Activated CD8-positive, alpha-beta memory T cell treated with anti-CD3 and anti-CD28 coated beads, Interleukin-2, amount 50 U/mL, for 24 hours (primary cell): ENCODE measurements around the gene LIME1.

Experiments
- DNase-seq: peaks from one replicate; pipeline ENCODE4 v3.0.0-alpha.2; 2020; ENCODE audit errors: extremely low read depth

Gene LIME1

GRCh38 chr20:63739130-63740069 lies 2.9 kb downstream of the LIME1 start, which contains the start of gene SLC2A4RG:
Gene SLC2A4RG (plus strand): TSS chr20:63739776. CDS start chr20:63739913, 137 bp downstream.
- DNase-seq: no peak

DNA sequence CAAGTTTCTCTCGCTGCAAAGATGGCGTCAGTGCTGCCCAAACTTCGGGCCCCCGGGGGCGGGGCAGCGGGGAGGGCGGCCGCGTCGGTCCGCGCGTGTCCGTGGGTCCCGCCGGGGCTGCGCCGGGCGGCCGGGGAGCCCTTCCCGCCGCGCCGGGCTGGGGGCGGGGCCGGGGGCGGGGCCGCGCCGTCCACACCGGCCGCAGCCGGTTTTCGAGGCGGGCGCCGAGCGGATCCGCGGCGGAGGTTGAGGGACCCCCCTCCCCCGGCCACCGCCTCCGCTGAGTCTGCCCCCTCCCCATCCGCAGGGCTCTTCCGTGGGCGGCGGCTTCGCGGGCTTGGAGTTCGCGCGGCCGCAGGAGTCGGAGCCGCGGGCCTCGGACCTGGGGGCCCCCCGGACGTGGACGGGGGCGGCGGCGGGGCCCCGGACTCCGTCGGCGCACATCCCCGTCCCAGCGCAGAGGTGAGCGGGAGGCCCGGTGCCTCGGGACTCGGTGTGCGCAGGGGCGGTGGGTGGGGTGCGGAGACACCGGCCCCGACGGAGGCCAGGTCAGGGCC lies 3.7 kb downstream of the LIME1 start:
- DNase-seq: no peak

DNA sequence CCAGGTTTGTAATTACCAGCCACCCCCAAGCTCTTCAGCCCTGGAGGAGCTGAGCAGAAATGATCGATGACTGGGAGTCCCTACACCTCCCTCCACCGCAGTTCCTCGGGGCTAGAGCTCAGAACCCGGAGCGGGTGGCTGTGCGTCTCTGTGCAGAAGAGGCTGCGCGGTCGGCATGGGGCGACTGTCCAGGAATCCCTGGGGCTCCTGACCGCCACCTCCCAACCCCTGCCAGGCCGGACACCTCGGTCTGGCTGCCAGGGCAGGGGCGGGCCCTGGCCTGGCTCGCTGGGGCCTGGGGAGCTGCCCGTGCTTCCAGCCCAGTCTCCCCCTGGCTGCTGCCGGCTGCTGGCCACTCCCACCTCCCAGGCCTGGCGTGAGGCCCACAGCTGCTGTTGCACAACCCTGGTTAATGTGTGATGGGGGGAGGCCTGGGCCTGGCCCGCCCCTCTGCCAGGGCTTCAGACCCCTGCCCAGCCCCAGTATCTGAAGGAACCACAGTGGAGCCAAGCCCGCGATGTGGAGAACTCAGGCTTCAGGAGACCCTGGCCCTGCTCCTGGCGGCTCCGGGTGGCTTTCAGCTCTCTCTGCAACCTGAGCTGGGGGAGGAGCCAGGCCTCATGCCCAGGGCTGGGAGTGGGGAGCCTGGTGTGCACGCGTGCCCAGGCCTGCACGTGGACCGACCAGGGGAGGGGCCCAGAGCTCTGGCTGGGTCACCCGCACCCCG lies 4.3 kb downstream of the LIME1 start:
- no peak for DNase-seq

GRCh38 chr20:63741354-63741675 lies 4.9 kb downstream of the LIME1 start:
- no peak for DNase-seq

DNA sequence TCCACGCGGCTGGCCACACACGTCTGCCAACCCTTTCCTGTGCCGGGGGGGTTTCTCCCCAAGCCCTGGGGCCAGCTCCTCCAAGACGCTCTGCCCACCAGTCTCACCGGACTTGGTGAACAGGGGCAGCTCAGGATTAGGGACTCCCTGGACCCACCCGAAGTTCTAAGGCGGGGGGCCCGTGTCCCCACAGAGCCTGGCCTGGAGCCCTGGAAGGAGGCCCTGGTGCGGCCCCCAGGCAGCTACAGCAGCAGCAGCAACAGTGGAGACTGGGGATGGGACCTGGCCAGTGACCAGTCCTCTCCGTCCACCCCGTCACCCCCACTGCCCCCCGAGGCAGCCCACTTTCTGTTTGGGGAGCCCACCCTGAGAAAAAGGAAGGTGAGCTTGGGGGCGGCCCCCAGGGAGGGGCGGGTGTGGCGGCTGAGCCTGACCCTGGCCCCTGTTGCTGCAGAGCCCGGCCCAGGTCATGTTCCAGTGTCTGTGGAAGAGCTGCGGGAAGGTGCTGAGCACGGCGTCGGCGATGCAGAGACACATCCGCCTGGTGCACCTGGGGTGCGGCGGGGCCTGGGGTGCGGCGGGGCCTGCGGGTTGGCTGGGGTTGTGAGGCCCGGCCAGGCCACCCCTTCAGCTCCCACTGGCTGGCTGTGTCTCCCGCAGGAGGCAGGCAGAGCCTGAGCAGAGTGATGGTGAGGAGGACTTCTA lies 5.4 kb downstream of the LIME1 start:
- DNase-seq: no peak

DNA sequence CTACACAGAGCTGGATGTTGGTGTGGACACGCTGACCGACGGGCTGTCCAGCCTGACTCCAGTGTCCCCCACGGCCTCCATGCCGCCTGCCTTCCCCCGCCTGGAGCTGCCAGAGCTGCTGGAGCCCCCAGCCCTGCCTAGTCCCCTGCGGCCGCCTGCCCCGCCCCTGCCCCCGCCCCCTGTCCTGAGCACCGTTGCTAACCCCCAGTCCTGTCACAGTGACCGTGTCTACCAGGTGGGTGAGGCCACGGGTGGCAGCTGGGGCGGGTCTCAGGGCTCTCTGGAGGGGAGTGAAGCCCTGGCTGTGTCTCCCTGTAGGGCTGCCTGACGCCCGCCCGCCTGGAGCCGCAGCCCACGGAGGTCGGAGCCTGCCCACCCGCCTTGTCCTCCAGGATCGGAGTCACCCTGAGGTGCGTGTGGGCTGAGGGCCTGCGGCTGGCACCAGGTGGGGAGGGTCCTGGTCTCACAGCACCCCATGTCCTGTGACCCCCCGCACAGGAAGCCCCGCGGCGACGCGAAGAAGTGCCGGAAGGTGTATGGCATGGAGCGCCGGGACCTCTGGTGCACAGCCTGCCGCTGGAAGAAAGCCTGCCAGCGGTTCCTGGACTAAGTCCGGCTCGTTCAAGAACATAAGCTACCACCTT lies 6.0 kb downstream of the LIME1 start:
- DNase-seq: no peak

DNA sequence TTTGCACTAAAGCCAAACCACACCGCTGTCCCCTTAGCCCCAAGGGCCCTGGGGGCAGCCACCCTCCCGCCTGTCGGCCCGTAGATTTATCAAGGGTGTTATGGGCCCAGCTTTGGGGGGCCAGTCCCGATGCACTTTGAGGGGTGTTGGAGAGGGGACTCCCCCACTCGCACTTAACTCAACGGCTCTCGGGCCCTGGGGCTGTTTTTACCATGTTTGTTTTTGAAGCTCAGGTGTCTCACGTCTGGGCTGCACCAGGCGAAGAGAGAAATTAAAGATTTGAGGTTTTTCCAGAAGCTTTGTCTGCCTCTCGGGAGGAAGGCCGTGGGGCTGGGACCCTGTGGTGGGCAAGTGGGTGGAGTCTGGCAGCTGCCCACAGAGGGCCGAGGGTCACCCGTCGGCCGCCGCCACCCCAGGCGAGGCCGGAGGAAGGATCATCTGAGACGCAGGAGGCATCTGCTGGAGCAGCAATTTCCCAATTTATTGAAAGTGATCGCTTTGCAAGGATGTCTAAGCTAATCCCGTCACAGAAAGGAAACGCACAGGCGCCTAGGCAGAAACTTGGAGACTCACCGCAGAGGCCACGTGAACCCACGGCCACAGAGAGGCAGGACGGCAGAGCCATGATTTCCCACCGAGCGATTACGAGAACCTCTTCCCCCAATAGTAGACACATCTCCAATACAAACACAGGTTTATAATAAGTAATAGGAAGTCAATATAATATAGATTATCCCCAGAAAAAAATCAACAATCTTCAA lies 6.9 kb downstream of the LIME1 start:
- DNase-seq: no peak

DNA sequence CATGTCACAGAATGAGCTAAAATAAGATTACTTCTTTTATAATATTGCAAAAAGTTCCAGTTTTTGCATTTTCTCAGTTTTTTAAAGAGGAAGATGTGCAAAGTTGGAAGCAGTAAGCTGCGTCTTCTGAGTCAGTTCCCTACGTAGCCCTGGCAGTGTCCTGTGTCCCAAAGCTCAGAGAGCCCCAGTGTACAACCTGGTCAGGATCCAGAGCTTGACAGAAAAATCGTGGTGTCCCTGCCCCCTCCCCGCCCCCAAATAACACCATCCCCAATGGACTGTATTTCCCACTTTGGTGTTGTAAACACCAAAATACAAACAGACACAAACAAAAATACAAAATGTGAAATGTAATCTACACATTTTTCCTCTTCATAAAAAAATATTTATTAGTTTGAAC lies 7.7 kb downstream of the LIME1 start:
- no peak for DNase-seq

DNA sequence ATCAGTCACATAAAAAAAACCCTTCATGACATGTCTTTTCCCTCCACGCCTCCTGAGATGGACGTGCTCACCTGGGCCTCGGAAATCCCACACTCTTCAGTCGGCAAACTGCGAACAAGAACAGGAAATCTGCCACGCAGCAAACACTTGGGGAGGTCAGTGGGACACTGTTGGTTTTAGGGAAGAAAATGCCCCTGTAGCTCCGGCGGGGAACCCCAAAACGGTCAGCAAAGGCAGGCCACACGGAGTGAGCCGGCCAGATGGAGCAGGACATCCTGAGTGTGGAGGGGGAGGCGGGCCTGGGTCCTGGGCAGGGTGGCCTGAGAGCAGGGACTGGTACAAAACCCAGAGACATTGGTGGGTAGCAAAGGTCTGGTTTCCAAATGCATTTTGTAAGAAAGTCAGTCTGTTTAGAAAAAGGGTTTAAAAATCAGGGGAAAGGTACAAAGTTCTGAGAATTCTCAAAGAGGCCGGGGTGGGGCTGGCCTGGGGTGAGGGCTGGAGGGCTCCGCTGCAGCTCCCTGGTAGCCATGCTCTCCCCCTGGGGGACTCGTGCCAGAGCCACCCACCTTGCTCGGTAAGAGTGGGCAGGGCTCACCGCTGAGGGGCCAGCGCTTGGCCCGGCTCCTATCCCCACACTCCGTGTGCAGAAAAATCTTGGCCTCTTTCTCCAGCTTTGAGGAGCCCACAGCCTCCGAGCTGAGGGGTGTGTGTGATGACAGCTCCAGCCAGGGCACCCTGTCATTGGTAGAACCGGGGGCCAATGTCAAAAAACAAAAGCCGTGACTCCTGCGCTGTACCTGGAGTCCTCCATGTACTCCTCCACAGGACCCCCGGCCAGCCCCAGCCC lies 8.3 kb downstream of the LIME1 start:
- DNase-seq: no peak

DNA sequence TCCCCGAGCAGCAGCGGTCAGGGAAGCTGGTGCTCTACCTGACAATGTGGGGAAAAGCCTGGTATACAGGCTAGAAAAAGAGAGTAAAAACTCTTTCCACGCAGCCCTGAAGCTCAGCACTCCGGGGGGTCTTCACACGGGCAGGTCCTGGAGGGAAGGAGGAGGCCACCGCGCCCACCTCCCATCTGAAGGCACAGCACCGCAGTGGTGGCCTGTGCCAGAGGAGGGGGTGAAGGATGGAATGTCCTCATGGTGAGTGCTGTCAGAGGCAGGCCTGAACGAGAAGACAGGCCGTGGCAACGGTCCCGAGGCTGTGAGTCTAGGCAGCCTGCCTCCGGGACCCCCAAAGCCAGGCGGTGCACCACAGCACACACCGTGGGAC lies 9.0 kb downstream of the LIME1 start:
- no peak for DNase-seq

DNA sequence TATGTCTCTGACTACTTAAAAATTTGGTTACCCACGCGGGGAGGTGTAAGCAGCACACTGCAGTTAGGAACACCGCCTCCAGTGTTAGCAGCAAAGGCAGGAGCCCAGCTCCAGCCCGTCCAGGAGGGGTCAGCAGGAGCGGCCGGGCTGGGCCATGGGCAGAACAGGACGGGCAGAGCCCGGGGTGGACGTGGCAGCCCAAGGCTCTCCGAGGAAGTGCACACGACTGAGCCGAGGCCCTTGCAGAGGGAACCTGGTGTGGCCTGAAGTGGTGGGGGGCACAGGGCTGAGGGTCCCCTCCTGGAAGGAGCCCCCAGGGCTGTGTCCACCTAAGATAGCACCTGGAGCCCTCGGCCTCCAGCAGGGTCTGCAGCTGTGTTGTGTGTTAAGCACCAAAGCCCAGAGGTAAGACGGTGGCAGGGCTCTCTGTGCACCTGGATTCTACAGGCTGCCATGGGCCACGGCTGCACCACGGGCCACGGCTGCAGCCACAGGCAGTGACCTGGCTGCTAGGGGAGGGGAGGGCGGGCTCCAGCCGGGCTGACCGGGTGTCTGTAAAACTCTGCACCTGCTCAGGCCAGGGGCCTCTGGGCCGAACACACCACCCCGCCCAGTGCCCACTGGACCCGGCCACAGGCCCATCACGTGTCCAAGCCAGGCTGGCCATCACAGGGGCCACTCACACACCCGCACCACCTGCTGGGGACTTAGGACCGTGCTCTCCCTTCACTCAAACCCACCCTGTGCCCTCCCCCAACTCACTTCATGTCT lies 9.7 kb downstream of the LIME1 start:
- DNase-seq: no peak

DNA sequence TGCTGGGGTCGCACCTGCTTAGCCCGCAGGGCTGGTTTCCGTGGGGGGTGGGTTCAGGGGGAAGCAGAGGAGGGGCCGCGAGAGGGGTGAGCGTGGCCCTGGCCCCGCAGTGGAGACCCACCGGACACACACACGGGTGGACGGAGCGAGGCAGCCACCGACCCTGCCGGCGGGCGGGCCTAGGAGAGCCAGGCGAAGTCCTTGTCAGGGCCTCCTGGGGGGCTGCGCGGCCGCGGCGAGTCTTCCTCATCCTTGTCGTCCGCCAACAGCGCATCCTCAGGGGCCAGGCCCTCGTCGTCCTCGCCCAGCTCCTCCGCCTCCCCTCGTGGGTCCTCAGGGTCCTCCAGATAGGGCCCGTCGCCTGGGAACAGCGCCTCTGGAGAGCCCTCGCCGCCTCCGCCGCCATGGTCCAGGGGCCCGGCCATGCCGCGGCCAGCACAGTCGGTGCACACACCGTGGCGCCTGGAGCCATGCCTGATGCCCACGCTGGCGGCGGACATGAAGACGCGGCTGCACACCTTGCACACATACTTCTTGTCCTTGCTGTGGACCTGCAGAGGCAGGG lies 10.4 kb downstream of the LIME1 start:
- no peak for DNase-seq

- no peak for DNase-seq
Observed at GRCh38 chr20:63747622-63748069, 11.2 kb downstream of the LIME1 start.

GRCh38 chr20:63748070-63748933 lies 11.8 kb downstream of the LIME1 start:
- DNase-seq: no peak

- DNase-seq: no peak
Observed at GRCh38 chr20:63748934-63749270, 12.4 kb downstream of the LIME1 start.

- no peak for DNase-seq
Observed at GRCh38 chr20:63749597-63750508, 13.4 kb downstream of the LIME1 start.
